OCI-LY1 (cell line): ENCODE data around the gene ADAMTS3.

ENCODE experiments used
- CTCF ChIP-seq: fragments of 200-600 bp; sonication (generic), shearing (Covaris generic); IDR thresholded peaks from 2 replicates; pipeline ENCODE4 v1.5.1; 2017; ENCODE audit warnings: mild to moderate bottlenecking, antibody characterized with exemption, low read length, moderate library complexity, mixed read lengths
- EZH2 ChIP-seq: fragments of 200-600 bp; sonication (generic), shearing (Covaris generic); IDR thresholded peaks from 2 replicates; pipeline ENCODE4 v1.8.0; 2017; ENCODE audit warnings: borderline replicate concordance, mixed run types, mild to moderate bottlenecking, antibody characterized with exemption, low read length, moderate library complexity, mixed read lengths

- no peak for TF ChIP-seq CTCF
- TF ChIP-seq EZH2, result no peak
These were observed 171.7 kb downstream of the ADAMTS3 start for GRCh38 chr4:72397314-72397713.
